Measurements from ENCODE around the gene NUPR2.
"Not testable (repeated sequence)": the region's sequence is repeated elsewhere in the genome, so short reads cannot be mapped to it uniquely, and the experiment has no call there.

Gene NUPR2

DNA sequence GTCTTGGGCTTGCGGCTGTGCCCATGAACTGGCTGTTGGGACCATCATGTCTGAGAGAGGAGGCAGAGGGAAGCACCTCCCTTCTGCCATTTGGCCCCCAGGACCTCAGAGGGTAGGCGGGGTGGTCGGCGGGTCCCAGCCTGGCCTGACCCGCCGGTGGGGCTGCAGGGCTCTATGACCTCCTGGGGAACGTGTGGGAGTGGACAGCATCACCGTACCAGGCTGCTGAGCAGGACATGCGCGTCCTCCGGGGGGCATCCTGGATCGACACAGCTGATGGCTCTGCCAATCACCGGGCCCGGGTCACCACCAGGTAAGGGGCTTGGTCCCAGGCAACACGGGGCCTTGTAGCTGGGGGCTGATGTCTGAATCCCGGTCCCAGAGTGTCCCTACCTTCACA lies 38.0 kb downstream of the NUPR2 start:
- CTCF ChIA-PET = interaction anchor here (0.7 to 3.1 kb wide), 5 partner anchors 8 to 437 kb away, joined by 3 to 15 read pairs (median 5); partner anchors contain the start of gene SUMF2
- DNase-seq (ENCODE audit: low read depth, low spot score) = no peak
- POLR2A ChIA-PET = interaction anchor here (0.7 to 1.0 kb wide), 2 partner anchors 13 to 23 kb away, joined by 3 to 4 read pairs; no protein-coding TSS in a partner anchor
- H3K4me3 ChIP-seq (ENCODE audit: low read depth, low read length) = no peak overlapping the region
- TF ChIP-seq, protein P1, sequence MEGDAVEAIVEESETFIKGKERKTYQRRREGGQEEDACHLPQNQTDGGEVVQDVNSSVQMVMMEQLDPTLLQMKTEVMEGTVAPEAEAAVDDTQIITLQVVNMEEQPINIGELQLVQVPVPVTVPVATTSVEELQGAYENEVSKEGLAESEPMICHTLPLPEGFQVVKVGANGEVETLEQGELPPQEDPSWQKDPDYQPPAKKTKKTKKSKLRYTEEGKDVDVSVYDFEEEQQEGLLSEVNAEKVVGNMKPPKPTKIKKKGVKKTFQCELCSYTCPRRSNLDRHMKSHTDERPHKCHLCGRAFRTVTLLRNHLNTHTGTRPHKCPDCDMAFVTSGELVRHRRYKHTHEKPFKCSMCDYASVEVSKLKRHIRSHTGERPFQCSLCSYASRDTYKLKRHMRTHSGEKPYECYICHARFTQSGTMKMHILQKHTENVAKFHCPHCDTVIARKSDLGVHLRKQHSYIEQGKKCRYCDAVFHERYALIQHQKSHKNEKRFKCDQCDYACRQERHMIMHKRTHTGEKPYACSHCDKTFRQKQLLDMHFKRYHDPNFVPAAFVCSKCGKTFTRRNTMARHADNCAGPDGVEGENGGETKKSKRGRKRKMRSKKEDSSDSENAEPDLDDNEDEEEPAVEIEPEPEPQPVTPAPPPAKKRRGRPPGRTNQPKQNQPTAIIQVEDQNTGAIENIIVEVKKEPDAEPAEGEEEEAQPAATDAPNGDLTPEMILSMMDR (IDR thresholded peaks at IDR 0.05; ENCODE audit: insufficient read depth, low read length, missing control alignments) = no peak

DNA sequence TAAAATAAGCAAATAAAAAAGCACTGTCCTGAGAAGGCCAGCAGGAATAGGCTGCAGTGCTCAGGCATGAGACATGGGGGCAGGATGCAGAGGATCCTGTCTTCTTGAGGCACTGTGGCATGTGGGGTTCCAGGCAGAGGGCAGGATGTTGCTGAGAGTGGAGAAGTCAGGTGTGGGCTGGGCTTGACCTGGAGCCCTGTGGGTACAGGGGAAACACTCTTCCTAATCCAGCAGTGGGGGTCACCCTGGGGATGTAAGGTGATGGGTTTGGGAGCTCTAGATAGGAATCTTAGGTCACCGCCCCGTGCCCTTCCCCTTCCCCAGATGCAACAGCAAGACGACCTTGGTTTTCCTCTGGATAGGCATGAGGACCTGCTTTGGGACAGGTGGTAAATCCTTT lies 38.5 kb downstream of the NUPR2 start:
- CTCF ChIA-PET = interaction anchor here (0.6 to 3.1 kb wide), 6 partner anchors 13 to 436 kb away, joined by 3 to 15 read pairs (median 4); partner anchors contain the start of genes PHKG1 and SUMF2
- DNase-seq (ENCODE audit: low read depth, low spot score) = no peak
- TF ChIP-seq, protein P1 (IDR thresholded peaks at IDR 0.05; ENCODE audit: insufficient read depth, low read length, missing control alignments) = no peak
- POLR2A ChIA-PET = interaction anchor here (1.0 kb wide), 1 partner anchor 13 kb away, joined by 3 read pairs; no protein-coding TSS in a partner anchor
- H3K4me3 ChIP-seq (ENCODE audit: low read depth, low read length) = no peak overlapping the region

DNA sequence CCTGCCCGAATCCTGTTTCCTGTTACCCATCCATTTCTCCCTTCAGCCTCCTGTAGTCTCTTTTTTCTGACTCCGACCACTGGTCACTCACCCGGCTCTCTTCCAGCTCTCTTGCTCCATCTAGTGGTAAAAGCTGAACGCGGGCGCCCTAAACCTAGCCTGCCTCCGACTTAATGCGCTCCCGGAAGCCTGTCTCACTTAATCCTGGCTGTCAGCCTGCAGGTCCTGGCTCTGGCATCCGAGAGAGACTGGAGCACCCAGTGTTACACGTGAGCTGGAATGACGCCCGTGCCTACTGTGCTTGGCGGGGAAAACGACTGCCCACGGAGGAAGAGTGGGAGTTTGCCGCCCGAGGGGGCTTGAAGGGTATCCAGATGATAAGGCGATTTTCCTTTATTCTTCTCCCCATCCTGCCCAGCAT lies 41.8 kb downstream of the NUPR2 start:
- no peak overlapping the region for H3K4me3 ChIP-seq (ENCODE audit: low read depth, low read length)
- DNase-seq (ENCODE audit: low read depth, low spot score) = no peak
- TF ChIP-seq, protein P1 (IDR thresholded peaks at IDR 0.05; ENCODE audit: insufficient read depth, low read length, missing control alignments) = peak; percentile 86
- POLR2A ChIA-PET = interaction anchor here (1.8 to 2.3 kb wide), 2 partner anchors 10 to 23 kb away, joined by 7 to 8 read pairs; partner anchors contain the start of genes CCT6A, PSPH and SUMF2
- CTCF ChIA-PET = interaction anchor here (0.9 to 4.8 kb wide), 26 partner anchors 9 to 516 kb away, joined by 3 to 72 read pairs (median 6); partner anchors contain the start of genes CHCHD2, PHKG1 and SUMF2

DNA sequence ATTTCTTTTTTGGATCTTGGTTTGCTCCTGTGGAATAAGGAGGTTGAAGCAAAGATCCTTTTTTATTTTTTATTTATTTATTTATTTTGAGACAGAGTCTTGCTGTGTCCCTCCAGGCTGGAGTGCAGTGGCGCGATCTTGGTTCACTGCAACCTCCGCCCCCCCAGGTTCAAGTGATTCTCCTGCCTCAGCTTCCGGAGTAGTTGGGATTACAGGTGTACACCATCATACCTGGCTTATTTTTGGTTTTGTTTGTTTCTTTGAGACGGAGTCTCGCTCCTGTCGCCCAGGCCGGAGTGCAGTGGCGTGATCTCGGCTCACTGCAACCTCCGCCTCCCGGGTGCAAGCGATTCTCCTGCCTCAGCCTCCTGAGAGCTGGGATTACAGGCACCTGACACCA lies 49.8 kb downstream of the NUPR2 start:
- H3K4me3 ChIP-seq (ENCODE audit: low read depth, low read length); DNase-seq (ENCODE audit: low read depth, low spot score): not testable (repeated sequence)
- POLR2A ChIA-PET = interaction anchor here (2.9 kb wide), 1 partner anchor 15 kb away, joined by 18 read pairs; the partner anchor contains the start of genes CCT6A and PSPH
- CTCF ChIA-PET = interaction anchor here (1.2 to 2.7 kb wide), 4 partner anchors 8 to 425 kb away, joined by 3 to 31 read pairs (median 12); no protein-coding TSS in a partner anchor
